Measurements from ENCODE around the gene WHRN. TPM values are rescaled to one million over a fixed set of nuclear protein-coding genes. Genes with fewer than 3 reads are reported as not detected.

Gene WHRN
- total and polyA plus RNA-seq, 2 donors (not counting 1 experiment from before 2014, with no cell fraction given): 19.4 to 95.7 TPM

GRCh38 chr9:114356792-114357191, 148.5 kb downstream of the WHRN start:
- peaks cover 62% of the 10 kb centered on the region for H4K20me1 ChIP-seq (ENCODE audit: control insufficient read depth, insufficient read depth, low read length, poor library complexity, severe bottlenecking)
- H2AFZ ChIP-seq (ENCODE audit: insufficient read depth, low read depth, low read length, poor library complexity, severe bottlenecking): no peak overlapping the region
- no peak for TF ChIP-seq CTCF (IDR thresholded peaks at IDR 0.05)
- no peak overlapping the region for H3K4me3 ChIP-seq (ENCODE audit: control extremely low read depth in 1 of 5, extremely low read depth in 1 of 5, insufficient read depth in 1 of 5, low read depth in 2 of 5, low read length in 4 of 5)
- ATAC-seq (ENCODE audit: low read depth) (no peak), DNase-seq (no peak)
- peaks cover 10 to 92% of the 10 kb centered on the region in 2 experiments for H3K36me3 ChIP-seq (replicated peaks in 1 of 2; ENCODE audit: control extremely low read depth in 1 of 2, control insufficient read depth in 1 of 2, extremely low read depth in 1 of 2, insufficient read depth in 2 of 2, low read length in 1 of 2)
- no peaks in the 10 kb centered on the region for H3K27me3 ChIP-seq (replicated peaks in 1 of 4; ENCODE audit: control extremely low read depth in 1 of 4, control insufficient read depth in 3 of 4, insufficient read depth in 4 of 4, low read length in 3 of 4)
- no peak overlapping the region for H3K4me2 ChIP-seq (replicated peaks; ENCODE audit: low read depth, low read length, poor library complexity, severe bottlenecking)
- H3K27ac Mint-ChIP-seq: no peak overlapping the region
- CTCF ChIA-PET: interaction anchor here (1.4 kb wide), 1 partner anchor 34 kb away, joined by 7 read pairs; no protein-coding TSS in a partner anchor
- POLR2A ChIA-PET: interaction anchor here (0.6 to 0.7 kb wide), 2 partner anchors 16 to 25 kb away, joined by 3 to 7 read pairs; no protein-coding TSS in a partner anchor
- H3K9ac ChIP-seq (ENCODE audit: low read length): no peak overlapping the region
- peak overlapping the region in 1 of 2 donors; percentile 40 for H3K27ac ChIP-seq (ENCODE audit: low read length in 2 of 2)
- intact Hi-C loops (cut with micrococcal nuclease): no loop called here
- no peaks in the 10 kb centered on the region for H3K9me3 ChIP-seq (ENCODE audit: control extremely low read depth in 1 of 3, control insufficient read depth in 2 of 3, insufficient read depth in 1 of 3, low read length in 2 of 3)
- 93% methylated on average over 4 of the region's 6 CpGs for WGBS (ENCODE audit: insufficient coverage)
- H3K27me3 Mint-ChIP-seq: no peaks in the 10 kb centered on the region
- peaks cover 16% of the 10 kb centered on the region for H3K4me1 Mint-ChIP-seq
- H3K79me2 ChIP-seq (ENCODE audit: control insufficient read depth, insufficient read depth, low read length): peaks cover 60% of the 10 kb centered on the region
- H3K4me1 ChIP-seq (ENCODE audit: control insufficient read depth in 2 of 2, insufficient read depth in 2 of 2, low read length in 2 of 2): peaks cover 0 to 3% of the 10 kb centered on the region in 2 donors
- no peak overlapping the region for H3K4me3 Mint-ChIP-seq
- H3K9me3 Mint-ChIP-seq (ENCODE audit: insufficient read depth): no peaks in the 10 kb centered on the region

GRCh38 chr9:114355821-114356220, 149.5 kb downstream of the WHRN start:
- H3K4me3 Mint-ChIP-seq: no peak overlapping the region
- TF ChIP-seq EZH2 (IDR thresholded peaks at IDR 0.05; ENCODE audit: borderline replicate concordance, insufficient read depth, low read depth, low read length, poor library complexity, severe bottlenecking) (no peak), CTCF (IDR thresholded peaks at IDR 0.05) (no peak)
- ATAC-seq (ENCODE audit: low read depth) (no peak), DNase-seq (no peak)
- peaks cover 57% of the 10 kb centered on the region for H3K79me2 ChIP-seq (ENCODE audit: control insufficient read depth, insufficient read depth, low read length)
- no peak overlapping the region for H3K4me2 ChIP-seq (replicated peaks; ENCODE audit: low read depth, low read length, poor library complexity, severe bottlenecking)
- no peak overlapping the region for H2AFZ ChIP-seq (ENCODE audit: insufficient read depth, low read depth, low read length, poor library complexity, severe bottlenecking)
- WGBS (ENCODE audit: insufficient coverage): 100% methylated on average over 5 of the region's 6 CpGs
- no peaks in the 10 kb centered on the region for H3K27me3 ChIP-seq (replicated peaks in 1 of 4; ENCODE audit: control extremely low read depth in 1 of 4, control insufficient read depth in 3 of 4, insufficient read depth in 4 of 4, low read length in 3 of 4)
- no peak overlapping the region for H3K9ac ChIP-seq (ENCODE audit: low read length)
- no peaks in the 10 kb centered on the region for H3K27me3 Mint-ChIP-seq
- peaks cover 57% of the 10 kb centered on the region for H4K20me1 ChIP-seq (ENCODE audit: control insufficient read depth, insufficient read depth, low read length, poor library complexity, severe bottlenecking)
- H3K4me1 ChIP-seq (ENCODE audit: control insufficient read depth in 2 of 2, insufficient read depth in 2 of 2, low read length in 2 of 2): peaks cover 0 to 5% of the 10 kb centered on the region in 2 donors
- no peaks in the 10 kb centered on the region for H3K9me3 Mint-ChIP-seq (ENCODE audit: insufficient read depth)
- H3K4me1 Mint-ChIP-seq: peaks cover 17% of the 10 kb centered on the region
- H3K36me3 ChIP-seq (replicated peaks in 1 of 2; ENCODE audit: control extremely low read depth in 1 of 2, control insufficient read depth in 1 of 2, extremely low read depth in 1 of 2, insufficient read depth in 2 of 2, low read length in 1 of 2): peaks cover 9 to 92% of the 10 kb centered on the region in 2 experiments
- H3K9me3 ChIP-seq (ENCODE audit: control extremely low read depth in 1 of 3, control insufficient read depth in 2 of 3, insufficient read depth in 1 of 3, low read length in 2 of 3): no peaks in the 10 kb centered on the region
- CTCF ChIA-PET: interaction anchor here (1.4 kb wide), 2 partner anchors 35 to 297 kb away, joined by 5 to 7 read pairs; no protein-coding TSS in a partner anchor
- peak overlapping the region in 1 of 2 donors; percentile 40 for H3K27ac ChIP-seq (ENCODE audit: low read length in 2 of 2)
- intact Hi-C loops (cut with micrococcal nuclease): no loop called here
- H3K27ac Mint-ChIP-seq: peak overlapping the region; percentile 46
- POLR2A ChIA-PET: interaction anchor here (0.7 to 1.1 kb wide), 2 partner anchors 26 to 42 kb away, joined by 3 to 7 read pairs; no protein-coding TSS in a partner anchor
- H3K4me3 ChIP-seq (ENCODE audit: control extremely low read depth in 1 of 5, extremely low read depth in 1 of 5, insufficient read depth in 1 of 5, low read depth in 2 of 5, low read length in 4 of 5): no peak overlapping the region

Small RNA genes lying within 50 kb of the gene (small RNA-seq; reads per million reads assigned to genes)
- not detected for gene AL138895.2 (ENCODE audit: insufficient read length, low read depth, low replicate concordance)

Other genes with a start within 250 kb of the WHRN start
- gene ORM1, start 182.4 kb downstream of the WHRN start, total RNA-seq: not detected in 2 replicates
- gene ORM1, start 182.4 kb downstream of the WHRN start, polyA plus RNA-seq: 0.13 TPM in 1 of 2 replicates, not detected in the other
- not detected in 2 replicates for gene ORM2, start 175.6 kb downstream of the WHRN start, total RNA-seq
- not detected in 2 replicates for gene ORM2, start 175.6 kb downstream of the WHRN start, polyA plus RNA-seq
- 407 and 434 TPM in 2 replicates for gene AKNA, start 117.5 kb downstream of the WHRN start, total RNA-seq
- 178 and 181 TPM in 2 replicates for gene AKNA, start 117.5 kb downstream of the WHRN start, polyA plus RNA-seq
- 83.1 and 86.8 TPM in 2 replicates for gene ATP6V1G1, start 82.3 kb upstream of the WHRN start, total RNA-seq
- 150 and 155 TPM in 2 replicates for gene ATP6V1G1, start 82.3 kb upstream of the WHRN start, polyA plus RNA-seq
- gene TMEM268, start 105.8 kb upstream of the WHRN start, total RNA-seq: 35.0 and 35.3 TPM in 2 replicates
- 28.3 and 34.0 TPM in 2 replicates for gene TMEM268, start 105.8 kb upstream of the WHRN start, polyA plus RNA-seq
- not detected in 2 replicates for gene TEX53, start 152.3 kb upstream of the WHRN start, total RNA-seq
- gene TEX53, start 152.3 kb upstream of the WHRN start, polyA plus RNA-seq: not detected in 2 replicates
- not detected in 2 replicates for gene TEX48, start 176.7 kb upstream of the WHRN start, total RNA-seq
- not detected in 2 replicates for gene TEX48, start 176.7 kb upstream of the WHRN start, polyA plus RNA-seq